ENCODE measurements around the gene MACROH2A1. TPM values are rescaled to one million over a fixed set of nuclear protein-coding genes. Genes with fewer than 3 reads are reported as not detected.

Gene MACROH2A1
- total and polyA plus RNA-seq, 2 experiments from 2014 or later, result 64.9 to 81.6 TPM

DNA sequence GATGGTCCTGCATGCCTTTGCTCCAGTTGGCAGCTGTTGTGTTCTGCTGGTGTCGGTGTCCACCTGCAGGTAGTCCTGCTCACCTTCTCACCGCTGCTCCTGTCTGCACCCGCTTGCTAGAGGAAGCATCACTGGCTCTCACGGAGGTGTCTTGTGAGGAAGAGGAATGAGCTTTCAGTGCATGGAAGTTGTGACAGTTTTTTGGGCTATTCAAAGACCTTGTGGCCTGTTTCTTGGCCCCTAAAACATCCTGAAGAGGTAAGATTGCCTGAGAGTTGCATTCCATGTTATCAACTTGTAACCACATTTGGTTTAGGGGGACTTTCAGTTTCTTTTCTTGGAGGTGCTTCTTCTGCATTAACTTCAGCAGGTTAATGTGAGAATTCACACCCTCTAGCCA lies 85.6 kb downstream of the MACROH2A1 start:
- peaks cover 9% of the 10 kb centered on the region for H3K27me3 Mint-ChIP-seq (ENCODE audit: insufficient read depth, low read depth, poor library complexity)
- DNase-seq (ENCODE audit: low spot score), result no peak

More for the DNA sequence above, 85.6 kb downstream of the MACROH2A1 start:
- H3K4me1 ChIP-seq (ENCODE audit: insufficient read depth), result no peaks in the 10 kb centered on the region
- no peak overlapping the region for H3K4me2 ChIP-seq
- no peak overlapping the region for H2AFZ ChIP-seq
- H3K27ac ChIP-seq (ENCODE audit: low read depth), result no peak overlapping the region
- TF ChIP-seq JUNB (IDR thresholded peaks at IDR 0.05; ENCODE audit: unreplicated experiment), result no peak
- TF ChIP-seq, protein P1, sequence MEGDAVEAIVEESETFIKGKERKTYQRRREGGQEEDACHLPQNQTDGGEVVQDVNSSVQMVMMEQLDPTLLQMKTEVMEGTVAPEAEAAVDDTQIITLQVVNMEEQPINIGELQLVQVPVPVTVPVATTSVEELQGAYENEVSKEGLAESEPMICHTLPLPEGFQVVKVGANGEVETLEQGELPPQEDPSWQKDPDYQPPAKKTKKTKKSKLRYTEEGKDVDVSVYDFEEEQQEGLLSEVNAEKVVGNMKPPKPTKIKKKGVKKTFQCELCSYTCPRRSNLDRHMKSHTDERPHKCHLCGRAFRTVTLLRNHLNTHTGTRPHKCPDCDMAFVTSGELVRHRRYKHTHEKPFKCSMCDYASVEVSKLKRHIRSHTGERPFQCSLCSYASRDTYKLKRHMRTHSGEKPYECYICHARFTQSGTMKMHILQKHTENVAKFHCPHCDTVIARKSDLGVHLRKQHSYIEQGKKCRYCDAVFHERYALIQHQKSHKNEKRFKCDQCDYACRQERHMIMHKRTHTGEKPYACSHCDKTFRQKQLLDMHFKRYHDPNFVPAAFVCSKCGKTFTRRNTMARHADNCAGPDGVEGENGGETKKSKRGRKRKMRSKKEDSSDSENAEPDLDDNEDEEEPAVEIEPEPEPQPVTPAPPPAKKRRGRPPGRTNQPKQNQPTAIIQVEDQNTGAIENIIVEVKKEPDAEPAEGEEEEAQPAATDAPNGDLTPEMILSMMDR (conservative IDR thresholded peaks at IDR 0.05; ENCODE audit: low read depth in 2 of 2), result no peak
- no peak for TF ChIP-seq EZH2phosphoT487 (IDR thresholded peaks at IDR 0.05; ENCODE audit: unreplicated experiment)
- TF ChIP-seq POLR2AphosphoS5 (IDR thresholded peaks at IDR 0.05; ENCODE audit: low read depth), result no peak
- TF ChIP-seq ZNF114 (CRISPR knock-in tag; IDR thresholded peaks at IDR 0.05), result no peak
- no peak for TF ChIP-seq NANOG (IDR thresholded peaks at IDR 0.05; ENCODE audit: borderline replicate concordance)
- TF ChIP-seq, protein P2, sequence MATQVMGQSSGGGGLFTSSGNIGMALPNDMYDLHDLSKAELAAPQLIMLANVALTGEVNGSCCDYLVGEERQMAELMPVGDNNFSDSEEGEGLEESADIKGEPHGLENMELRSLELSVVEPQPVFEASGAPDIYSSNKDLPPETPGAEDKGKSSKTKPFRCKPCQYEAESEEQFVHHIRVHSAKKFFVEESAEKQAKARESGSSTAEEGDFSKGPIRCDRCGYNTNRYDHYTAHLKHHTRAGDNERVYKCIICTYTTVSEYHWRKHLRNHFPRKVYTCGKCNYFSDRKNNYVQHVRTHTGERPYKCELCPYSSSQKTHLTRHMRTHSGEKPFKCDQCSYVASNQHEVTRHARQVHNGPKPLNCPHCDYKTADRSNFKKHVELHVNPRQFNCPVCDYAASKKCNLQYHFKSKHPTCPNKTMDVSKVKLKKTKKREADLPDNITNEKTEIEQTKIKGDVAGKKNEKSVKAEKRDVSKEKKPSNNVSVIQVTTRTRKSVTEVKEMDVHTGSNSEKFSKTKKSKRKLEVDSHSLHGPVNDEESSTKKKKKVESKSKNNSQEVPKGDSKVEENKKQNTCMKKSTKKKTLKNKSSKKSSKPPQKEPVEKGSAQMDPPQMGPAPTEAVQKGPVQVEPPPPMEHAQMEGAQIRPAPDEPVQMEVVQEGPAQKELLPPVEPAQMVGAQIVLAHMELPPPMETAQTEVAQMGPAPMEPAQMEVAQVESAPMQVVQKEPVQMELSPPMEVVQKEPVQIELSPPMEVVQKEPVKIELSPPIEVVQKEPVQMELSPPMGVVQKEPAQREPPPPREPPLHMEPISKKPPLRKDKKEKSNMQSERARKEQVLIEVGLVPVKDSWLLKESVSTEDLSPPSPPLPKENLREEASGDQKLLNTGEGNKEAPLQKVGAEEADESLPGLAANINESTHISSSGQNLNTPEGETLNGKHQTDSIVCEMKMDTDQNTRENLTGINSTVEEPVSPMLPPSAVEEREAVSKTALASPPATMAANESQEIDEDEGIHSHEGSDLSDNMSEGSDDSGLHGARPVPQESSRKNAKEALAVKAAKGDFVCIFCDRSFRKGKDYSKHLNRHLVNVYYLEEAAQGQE (IDR thresholded peaks at IDR 0.05; ENCODE audit: unreplicated experiment), result no peak
- TF ChIP-seq EZH2 (IDR thresholded peaks at IDR 0.05; ENCODE audit: low read depth, unreplicated experiment), result no peak
- TF ChIP-seq STAT1 (IDR thresholded peaks at IDR 0.05; ENCODE audit: unreplicated experiment), result no peak
- no peak for TF ChIP-seq CREB1 (CRISPR knock-in tag; IDR thresholded peaks at IDR 0.05; ENCODE audit: low read depth)
- TF ChIP-seq, protein P3, sequence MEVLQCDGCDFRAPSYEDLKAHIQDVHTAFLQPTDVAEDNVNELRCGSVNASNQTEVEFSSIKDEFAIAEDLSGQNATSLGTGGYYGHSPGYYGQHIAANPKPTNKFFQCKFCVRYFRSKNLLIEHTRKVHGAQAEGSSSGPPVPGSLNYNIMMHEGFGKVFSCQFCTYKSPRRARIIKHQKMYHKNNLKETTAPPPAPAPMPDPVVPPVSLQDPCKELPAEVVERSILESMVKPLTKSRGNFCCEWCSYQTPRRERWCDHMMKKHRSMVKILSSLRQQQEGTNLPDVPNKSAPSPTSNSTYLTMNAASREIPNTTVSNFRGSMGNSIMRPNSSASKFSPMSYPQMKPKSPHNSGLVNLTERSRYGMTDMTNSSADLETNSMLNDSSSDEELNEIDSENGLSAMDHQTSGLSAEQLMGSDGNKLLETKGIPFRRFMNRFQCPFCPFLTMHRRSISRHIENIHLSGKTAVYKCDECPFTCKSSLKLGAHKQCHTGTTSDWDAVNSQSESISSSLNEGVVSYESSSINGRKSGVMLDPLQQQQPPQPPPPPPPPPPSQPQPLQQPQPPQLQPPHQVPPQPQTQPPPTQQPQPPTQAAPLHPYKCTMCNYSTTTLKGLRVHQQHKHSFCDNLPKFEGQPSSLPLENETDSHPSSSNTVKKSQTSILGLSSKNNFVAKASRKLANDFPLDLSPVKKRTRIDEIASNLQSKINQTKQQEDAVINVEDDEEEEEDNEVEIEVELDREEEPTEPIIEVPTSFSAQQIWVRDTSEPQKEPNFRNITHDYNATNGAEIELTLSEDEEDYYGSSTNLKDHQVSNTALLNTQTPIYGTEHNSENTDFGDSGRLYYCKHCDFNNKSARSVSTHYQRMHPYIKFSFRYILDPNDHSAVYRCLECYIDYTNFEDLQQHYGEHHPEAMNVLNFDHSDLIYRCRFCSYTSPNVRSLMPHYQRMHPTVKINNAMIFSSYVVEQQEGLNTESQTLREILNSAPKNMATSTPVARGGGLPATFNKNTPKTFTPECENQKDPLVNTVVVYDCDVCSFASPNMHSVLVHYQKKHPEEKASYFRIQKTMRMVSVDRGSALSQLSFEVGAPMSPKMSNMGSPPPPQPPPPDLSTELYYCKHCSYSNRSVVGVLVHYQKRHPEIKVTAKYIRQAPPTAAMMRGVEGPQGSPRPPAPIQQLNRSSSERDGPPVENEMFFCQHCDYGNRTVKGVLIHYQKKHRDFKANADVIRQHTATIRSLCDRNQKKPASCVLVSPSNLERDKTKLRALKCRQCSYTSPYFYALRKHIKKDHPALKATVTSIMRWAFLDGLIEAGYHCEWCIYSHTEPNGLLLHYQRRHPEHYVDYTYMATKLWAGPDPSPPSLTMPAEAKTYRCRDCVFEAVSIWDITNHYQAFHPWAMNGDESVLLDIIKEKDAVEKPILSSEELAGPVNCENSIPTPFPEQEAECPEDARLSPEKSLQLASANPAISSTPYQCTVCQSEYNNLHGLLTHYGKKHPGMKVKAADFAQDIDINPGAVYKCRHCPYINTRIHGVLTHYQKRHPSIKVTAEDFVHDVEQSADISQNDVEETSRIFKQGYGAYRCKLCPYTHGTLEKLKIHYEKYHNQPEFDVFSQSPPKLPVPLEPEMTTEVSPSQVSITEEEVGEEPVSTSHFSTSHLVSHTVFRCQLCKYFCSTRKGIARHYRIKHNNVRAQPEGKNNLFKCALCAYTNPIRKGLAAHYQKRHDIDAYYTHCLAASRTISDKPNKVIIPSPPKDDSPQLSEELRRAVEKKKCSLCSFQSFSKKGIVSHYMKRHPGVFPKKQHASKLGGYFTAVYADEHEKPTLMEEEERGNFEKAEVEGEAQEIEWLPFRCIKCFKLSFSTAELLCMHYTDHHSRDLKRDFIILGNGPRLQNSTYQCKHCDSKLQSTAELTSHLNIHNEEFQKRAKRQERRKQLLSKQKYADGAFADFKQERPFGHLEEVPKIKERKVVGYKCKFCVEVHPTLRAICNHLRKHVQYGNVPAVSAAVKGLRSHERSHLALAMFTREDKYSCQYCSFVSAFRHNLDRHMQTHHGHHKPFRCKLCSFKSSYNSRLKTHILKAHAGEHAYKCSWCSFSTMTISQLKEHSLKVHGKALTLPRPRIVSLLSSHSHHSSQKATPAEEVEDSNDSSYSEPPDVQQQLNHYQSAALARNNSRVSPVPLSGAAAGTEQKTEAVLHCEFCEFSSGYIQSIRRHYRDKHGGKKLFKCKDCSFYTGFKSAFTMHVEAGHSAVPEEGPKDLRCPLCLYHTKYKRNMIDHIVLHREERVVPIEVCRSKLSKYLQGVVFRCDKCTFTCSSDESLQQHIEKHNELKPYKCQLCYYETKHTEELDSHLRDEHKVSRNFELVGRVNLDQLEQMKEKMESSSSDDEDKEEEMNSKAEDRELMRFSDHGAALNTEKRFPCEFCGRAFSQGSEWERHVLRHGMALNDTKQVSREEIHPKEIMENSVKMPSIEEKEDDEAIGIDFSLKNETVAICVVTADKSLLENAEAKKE (CRISPR knock-in tag; IDR thresholded peaks at IDR 0.05), result no peak
- TF ChIP-seq, protein P4, sequence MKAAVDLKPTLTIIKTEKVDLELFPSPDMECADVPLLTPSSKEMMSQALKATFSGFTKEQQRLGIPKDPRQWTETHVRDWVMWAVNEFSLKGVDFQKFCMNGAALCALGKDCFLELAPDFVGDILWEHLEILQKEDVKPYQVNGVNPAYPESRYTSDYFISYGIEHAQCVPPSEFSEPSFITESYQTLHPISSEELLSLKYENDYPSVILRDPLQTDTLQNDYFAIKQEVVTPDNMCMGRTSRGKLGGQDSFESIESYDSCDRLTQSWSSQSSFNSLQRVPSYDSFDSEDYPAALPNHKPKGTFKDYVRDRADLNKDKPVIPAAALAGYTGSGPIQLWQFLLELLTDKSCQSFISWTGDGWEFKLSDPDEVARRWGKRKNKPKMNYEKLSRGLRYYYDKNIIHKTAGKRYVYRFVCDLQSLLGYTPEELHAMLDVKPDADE (IDR thresholded peaks at IDR 0.05), result no peak
- no peak for TF ChIP-seq ZNF331 (CRISPR knock-in tag; IDR thresholded peaks at IDR 0.05; ENCODE audit: low read depth)
- H3F3A ChIP-seq (replicated peaks; ENCODE audit: low read depth), result no peaks in the 10 kb centered on the region
- Mint-ChIP-seq H3K4me3 (no peak overlapping the region), H3K36me3 (ENCODE audit: low read depth) (no peaks in the 10 kb centered on the region), H3K4me1 (no peaks in the 10 kb centered on the region), H3K9me3 (no peaks in the 10 kb centered on the region; the same call in 2 of the 3 replicates), H3K27ac (no peak overlapping the region)
- H4K20me1 ChIP-seq (replicated peaks; ENCODE audit: insufficient read depth), result no peaks in the 10 kb centered on the region
- ATAC-seq, result no peak
- no peaks in the 10 kb centered on the region; the same call in 1 of the 2 replicates for H3K9me2 ChIP-seq (ENCODE audit: insufficient read depth)
- no peak overlapping the region for H3K4me3 ChIP-seq
- no peaks in the 10 kb centered on the region for H3K36me3 ChIP-seq (ENCODE audit: insufficient read depth)
- no peaks in the 10 kb centered on the region for H3K27me3 ChIP-seq (ENCODE audit: insufficient read depth)
- H3K79me2 ChIP-seq (replicated peaks; ENCODE audit: insufficient read depth), result no peaks in the 10 kb centered on the region

All from GM23338 (cell line).